HG03139 (cell line): Measurements from ENCODE around the gene SLC35G4.
"Not testable (repeated sequence)": the region's sequence is repeated elsewhere in the genome, so short reads cannot be mapped to it uniquely, and the experiment has no call there.

ENCODE experiments used
- ATAC-seq: cut with Tn5 transposase; IDR thresholded peaks from one replicate; pipeline ENCODE4 v1.9.1; 2021; ENCODE audit not compliant: unreplicated experiment

The SLC35G4 gene

GRCh38 chr18:11609488-11609887 lies at the start of gene SLC35G4:
Gene SLC35G4, plus strand, starts transcription at chr18:11609596. Its CDS starts 0 bp downstream, at chr18:11609596.
- ATAC-seq = not testable (repeated sequence)

GRCh38 chr18:11561293-11561692 lies 48.1 kb upstream of the SLC35G4 start:
- no peak for ATAC-seq

GRCh38 chr18:11565716-11566115 lies 43.7 kb upstream of the SLC35G4 start:
- no peak for ATAC-seq

DNA sequence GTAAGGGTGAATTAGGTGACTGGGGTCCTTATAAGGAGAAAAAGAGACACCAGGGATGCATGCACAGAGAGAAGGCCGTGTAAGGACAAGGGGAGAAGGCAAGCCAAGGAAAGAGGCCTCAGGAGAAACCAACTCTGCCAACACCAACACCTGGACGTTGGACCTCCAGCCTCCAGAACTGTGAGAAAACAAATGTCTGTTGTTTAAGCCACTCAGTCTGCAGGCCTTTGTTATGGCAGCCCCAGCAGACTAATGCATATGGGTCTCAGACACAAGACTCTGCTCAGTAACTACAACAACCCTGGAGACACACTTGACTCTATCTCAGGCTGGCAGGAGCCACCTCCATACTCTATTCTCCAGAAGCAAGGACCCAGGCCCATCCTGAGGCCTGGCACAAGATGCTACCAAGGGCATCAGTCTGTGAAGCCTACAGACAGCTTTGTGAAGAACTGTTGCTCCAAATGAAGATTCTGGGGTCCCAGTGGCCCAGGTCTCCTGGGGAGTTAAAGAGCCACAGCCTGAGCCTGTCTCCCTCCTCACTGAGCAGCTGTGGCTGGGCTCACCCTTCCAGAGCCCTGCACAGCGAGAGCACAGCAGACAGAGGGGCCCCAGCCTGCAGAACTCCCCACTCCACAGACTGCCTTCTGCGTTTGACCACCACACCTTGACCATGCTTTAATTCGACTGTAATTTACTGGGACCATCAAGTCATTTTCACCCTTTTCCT lies 43.0 kb upstream of the SLC35G4 start:
- no peak for ATAC-seq

GRCh38 chr18:11567396-11567795 lies 42.0 kb upstream of the SLC35G4 start:
- ATAC-seq = no peak

- ATAC-seq = no peak
Observed at GRCh38 chr18:11570073-11570588, 39.3 kb upstream of the SLC35G4 start.

DNA sequence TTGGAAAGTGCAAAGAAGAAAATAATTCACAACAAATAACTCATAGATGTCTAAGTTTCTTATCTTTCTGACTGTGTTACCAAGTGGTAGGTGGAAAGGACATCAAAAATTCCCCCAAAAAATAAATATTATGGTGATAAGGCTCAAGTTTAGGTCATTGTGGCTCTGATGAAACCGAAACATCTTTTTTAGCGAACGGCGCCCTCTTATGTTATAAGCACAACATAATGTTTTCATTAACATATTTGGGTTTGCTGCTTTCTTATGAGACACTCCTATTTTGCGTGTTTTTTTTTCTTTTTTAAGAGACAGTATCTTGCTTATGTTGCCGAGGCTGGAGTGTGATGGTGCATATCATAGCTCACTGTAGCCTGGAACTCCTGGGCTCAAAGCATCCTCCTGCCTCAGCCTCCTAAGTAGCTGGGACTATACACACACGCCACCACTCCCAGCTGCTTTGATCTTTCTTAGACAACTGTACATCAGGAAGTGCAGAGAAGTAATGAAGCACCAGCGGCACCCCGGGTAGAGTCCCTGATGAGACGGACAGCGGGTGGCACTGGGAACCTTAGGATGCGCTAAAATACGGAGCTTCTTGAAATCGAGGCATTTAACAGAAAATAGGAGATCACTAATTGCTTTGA lies 38.5 kb upstream of the SLC35G4 start:
- no peak for ATAC-seq

DNA sequence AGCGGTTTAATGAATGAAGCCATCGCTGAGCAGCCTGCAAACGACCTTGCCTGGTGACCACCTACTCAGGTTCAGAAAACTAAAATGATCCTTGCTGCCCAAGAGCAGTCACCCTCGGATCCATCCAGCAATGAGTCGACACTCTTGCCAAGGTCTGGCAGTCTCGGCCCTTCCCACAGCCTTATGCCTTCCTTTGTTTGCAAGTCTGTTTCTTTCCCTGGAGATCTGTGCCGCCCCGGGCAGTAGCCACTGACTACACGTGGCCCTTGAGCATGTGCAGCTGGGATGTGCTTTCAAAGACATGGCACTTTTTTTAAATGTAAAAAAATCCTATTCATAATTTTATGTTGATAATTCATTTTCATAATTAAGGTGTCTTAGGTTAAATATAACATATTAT lies 37.2 kb upstream of the SLC35G4 start:
- no peak for ATAC-seq

GRCh38 chr18:11574545-11574944 lies 34.9 kb upstream of the SLC35G4 start:
- ATAC-seq = no peak

GRCh38 chr18:11577271-11578112 lies 31.9 kb upstream of the SLC35G4 start:
- ATAC-seq = no peak

DNA sequence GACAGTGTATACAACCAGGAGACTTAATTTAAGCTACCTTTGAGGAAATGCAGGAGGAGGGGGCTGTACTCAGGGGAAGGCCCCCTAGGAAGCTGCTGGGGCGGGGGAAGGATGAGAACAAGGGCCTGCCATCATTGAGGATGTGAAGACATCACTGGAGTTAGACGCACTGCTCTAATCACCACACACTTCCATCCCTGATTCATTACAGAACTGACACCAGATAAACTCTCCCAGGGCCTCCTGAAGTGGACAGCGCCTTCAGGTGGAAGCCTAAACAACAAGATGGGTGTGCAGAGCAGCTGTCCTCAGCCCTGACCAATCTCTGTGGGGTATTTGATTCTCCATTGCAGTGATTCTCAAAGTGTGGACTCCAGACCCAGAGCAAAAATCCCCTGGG lies 30.6 kb upstream of the SLC35G4 start:
- no peak for ATAC-seq

DNA sequence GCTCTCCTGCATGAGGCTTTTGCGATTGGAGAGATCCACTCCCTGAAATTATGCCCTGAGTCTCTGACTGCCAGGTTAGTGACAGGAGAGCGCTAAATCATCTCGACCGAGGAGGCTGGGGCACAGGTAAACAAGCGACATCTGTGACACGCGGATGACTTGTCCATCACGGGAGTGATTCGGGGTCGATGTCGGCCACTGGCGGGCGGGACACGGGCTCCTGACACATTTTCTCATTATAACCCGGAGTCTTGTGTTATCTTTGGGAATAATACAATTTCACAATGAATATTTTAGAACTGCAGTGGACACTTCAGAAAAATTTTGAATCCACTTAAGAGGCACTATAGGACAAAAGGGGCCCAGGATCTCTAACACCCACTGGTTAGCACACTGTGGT lies 29.5 kb upstream of the SLC35G4 start:
- no peak for ATAC-seq

DNA sequence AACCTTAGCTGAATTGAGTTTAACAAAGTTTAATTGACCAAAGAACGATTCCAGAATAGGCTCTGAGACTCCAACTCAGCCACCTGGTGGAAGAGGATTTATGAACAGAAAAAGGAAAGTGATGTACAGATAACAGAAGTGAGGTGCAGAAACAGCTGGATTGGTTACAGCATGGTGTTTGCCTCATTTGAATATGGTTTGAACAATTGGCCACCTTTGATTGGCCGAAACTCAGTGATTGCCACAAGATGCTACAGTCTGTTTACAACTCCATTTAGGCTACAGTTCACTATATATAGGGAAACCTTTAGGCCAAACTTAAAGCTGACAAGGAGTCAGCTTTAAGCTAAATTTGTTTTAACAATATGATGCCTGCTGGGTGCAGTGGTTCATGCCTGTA lies 28.1 kb upstream of the SLC35G4 start:
- no peak for ATAC-seq

- ATAC-seq = no peak
Observed at GRCh38 chr18:11585596-11585995, 23.8 kb upstream of the SLC35G4 start.

- ATAC-seq = no peak
Observed at GRCh38 chr18:11586896-11587295, 22.5 kb upstream of the SLC35G4 start.

DNA sequence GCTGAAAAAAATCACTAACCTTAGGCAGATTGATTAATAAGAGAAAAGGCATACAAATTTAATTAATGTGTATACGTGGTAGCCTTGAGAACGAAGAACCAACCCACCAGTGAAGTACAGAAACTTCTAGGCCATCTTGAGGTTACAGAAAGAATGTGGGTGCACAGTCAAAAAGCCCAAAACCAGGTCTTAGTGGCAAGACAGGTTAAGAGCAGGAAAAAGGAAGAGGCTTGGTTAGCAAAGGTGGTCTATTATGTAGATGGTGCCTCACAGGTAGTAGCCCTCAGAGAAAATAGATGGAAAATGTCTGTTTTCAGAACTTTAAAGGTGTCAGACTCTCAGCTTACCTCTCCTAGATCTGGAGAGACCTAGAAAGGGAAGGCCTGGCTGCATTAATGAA lies 22.0 kb upstream of the SLC35G4 start:
- no peak for ATAC-seq

DNA sequence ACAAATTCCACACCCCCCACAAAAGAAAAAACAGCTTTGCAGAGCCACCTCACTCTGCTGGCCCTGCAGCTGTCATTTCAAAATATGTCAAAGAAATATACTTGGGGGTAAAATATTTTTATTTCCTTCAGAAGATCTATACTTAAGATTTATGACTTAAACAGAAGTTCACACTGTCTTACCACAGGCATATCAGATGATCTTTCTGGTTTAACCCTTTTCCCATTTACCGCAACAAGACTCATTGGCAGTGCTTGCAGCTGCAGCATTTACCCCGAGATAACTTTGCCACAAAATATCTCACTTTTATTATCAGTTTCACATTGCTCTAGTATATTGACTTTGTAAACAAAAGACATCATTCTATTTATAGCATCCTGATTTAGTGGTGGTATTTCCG lies 21.6 kb upstream of the SLC35G4 start:
- no peak for ATAC-seq

DNA sequence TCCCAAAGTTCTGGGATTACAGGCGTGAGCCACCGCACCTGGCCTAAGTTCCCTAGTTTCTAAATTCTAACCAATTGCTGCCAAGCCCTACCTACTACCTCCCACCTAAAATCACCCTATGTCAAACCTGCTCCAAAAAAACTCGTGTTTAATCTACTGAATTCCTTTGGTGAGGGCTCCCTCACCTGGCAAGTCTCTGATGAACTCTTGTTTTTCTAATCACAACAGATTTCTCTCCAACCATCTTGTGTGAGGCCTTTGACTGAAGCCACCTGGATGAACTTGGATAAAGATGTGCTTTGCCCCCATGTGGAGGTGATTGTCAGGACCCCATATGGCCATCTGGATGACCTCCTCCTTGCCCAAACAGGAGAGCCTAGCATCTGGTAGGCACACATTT lies 17.4 kb upstream of the SLC35G4 start:
- ATAC-seq = no peak

- ATAC-seq = no peak
Observed at GRCh38 chr18:11600321-11600720, 9.1 kb upstream of the SLC35G4 start.

DNA sequence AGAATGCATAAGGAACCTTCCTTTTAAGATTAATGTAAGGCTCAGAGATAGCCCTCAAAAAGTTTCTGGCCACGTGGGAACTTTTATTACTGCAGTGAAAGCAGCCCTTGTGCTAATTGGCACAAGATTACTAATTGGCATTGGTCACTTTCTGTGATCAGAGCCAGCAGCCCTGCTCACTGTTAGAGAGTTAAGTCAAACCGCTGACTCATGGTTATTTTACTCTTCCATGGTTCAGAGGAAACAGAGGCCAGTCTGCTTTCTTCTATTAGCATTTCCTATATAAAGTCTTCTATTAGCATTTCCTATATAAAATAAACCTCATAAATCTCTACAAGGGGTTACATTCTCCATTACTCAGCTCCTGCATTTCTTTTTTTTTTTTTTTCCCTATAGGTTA lies 1.5 kb upstream of the SLC35G4 start:
- ATAC-seq = no peak

GRCh38 chr18:11608618-11609017 lies 778 bp upstream of the SLC35G4 start:
- ATAC-seq = not testable (repeated sequence)

- not testable (repeated sequence) for ATAC-seq
Observed at GRCh38 chr18:11613073-11613472, 3.7 kb downstream of the SLC35G4 start.
